HCEC 1CT (cell line): ENCODE measurements around the gene DUSP18.
"Not testable (repeated sequence)": the region's sequence is repeated elsewhere in the genome, so short reads cannot be mapped to it uniquely, and the experiment has no call there.

ENCODE experiments used
- DNase-seq: peaks from one replicate; pipeline ENCODE4 v3.0.0-alpha.2; 2017

DUSP18 gene

DNA sequence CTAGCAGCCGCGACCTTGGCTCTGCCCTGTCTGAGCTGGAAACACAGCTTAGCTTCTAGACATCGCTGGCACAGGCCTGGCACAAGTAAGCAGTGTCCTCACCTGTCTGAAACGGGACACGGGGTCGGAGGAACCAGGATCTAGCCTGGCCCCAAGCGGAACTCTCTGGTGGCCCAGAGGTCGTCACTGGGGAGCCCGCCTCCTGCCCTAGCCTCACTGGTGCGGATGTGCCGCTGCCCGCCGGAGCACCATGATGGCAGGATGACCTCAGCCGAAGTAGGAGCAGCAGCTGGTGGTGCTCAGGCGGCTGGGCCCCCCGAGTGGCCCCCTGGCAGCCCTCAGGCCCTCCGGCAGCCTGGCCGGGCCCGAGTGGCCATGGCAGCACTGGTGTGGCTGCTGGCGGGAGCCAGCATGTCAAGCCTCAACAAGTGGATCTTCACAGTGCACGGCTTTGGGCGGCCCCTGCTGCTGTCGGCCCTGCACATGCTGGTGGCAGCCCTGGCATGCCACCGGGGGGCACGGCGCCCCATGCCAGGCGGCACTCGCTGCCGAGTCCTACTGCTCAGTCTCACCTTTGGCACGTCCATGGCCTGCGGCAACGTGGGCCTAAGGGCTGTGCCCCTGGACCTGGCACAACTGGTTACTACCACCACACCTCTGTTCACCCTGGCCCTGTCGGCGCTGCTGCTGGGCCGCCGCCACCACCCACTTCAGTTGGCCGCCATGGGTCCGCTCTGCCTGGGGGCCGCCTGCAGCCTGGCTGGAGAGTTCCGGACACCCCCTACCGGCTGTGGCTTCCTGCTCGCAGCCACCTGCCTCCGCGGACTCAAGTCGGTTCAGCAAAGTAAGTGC is 31.2 kb downstream of the DUSP18 start:
- DNase-seq = no peak

DNA sequence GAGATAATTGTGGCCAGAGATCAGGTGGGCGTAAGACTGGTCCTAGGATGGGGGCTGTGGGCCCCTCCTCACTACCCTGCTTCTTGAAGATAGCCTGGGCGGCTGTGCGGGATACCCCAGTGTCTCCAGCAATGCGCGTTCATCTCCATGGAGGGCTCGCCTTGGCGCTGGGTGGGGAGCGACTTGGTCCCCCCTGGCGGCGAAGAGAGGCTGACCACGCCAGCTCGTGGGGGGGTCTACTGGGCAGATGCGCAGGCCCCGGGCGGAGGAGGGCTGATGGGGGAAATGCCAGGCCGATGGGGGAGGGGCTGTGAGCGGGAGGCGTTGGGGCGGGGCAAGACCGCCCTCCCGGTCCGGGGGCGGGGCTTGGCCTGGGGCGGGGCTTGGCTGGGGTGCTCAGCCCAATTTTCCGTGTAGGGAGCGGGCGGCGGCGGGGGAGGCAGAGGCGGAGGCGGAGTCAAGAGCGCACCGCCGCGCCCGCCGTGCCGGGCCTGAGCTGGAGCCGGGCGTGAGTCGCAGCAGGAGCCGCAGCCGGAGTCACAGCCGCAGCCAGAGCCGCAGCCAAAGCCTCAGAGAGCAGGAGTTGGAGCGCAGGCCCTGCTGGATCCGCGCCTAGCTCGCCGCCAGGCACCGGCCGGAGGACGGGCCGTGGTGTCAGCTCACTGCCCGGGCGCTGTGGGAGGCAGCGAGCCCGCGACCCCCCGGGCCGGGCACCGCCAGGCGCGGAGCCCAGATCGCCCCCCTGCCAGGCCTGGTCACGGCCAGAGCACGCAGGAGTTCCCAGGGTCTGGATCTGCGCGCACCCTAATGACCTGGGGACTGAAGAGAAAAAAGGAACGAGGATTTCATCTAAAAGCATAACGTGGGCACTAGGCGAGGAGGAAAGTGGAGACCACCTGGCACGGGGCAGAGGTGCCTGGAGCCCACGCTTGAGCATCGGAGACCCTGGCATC is 32.1 kb downstream of the DUSP18 start, which contains the start of gene SLC35E4:
Gene SLC35E4, plus strand, starts transcription at position 509 of the 953 bp plus-strand sequence. CDS start 670 bp downstream, outside the sequence.
- peak; percentile 89 for DNase-seq

DNA sequence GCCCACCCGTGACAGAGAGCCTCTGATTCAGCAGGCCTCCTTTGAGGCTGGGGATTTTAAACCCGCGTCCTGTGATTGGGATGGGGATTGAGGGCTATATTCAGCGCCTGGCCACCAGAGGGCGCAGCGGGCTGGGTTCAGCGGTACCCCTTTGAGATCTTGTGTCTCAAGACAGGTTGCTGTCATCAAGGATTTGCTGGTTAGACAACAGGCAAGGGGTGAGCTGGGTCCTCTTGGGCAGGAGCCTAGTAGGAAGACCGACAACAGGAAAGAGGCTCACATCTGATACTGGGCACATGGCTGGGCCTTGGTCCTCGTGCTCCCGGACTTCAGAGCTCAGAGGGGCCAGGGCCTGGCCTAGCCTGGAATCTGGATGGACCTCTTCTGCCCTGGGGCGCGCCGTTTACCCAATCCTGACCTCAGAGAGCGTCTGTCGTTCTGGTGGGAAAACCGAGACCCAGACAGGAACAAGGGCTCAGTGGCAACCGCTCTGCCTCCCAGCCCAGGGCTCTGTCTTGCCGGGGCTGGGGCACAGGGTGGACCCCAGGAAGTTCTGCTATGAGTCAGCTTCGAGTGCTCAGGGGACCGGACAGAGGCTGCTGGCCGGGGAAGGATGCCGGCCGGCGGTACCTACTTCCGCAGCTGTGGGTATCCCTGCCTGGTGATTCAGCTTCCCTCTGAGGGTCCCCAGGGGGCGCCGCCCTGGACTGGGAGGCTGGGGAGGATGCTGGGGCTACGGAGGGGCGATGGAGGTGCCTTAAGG is 33.0 kb downstream of the DUSP18 start:
- DNase-seq = peak; percentile 86

DNA sequence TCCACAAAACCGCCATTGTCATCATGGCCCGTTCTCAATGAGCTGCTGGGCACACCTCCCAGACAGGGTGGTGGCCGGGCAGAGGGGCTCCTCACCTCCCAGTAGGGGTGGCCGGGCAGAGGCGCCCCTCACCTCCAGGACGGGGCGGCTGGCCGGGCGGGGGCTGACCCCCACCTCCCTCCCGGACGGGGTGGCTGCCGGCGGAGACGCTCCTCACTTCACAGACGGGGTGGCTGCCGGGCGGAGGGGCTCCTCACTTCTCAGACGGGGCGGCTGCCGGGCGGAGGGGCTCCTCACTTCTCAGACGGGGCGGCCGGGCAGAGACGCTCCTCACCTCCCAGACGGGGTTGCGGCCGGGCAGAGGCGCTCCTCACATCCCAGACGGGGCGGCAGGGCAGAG is 36.2 kb downstream of the DUSP18 start:
- not testable (repeated sequence) for DNase-seq

DNA sequence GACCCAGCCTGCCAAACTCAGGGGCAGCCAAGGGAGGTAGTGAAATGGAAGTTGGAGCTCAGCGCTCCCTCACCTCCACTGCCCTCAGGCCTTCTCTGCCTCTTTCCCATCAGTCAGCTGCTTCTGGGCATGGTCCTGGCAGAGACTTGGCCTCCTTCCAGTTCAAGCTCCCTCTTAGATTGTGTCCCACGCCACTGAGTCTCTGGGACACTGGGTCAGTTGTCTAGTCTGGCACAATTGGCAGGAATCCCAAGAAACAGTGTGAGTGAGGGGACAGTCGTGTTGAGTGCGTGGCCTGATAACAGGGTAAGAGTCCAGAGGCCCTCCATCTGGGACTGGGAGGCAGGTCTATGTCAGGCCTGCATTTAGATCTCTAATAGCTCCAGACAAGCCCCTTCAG is 39.2 kb downstream of the DUSP18 start:
- no peak for DNase-seq

DNA sequence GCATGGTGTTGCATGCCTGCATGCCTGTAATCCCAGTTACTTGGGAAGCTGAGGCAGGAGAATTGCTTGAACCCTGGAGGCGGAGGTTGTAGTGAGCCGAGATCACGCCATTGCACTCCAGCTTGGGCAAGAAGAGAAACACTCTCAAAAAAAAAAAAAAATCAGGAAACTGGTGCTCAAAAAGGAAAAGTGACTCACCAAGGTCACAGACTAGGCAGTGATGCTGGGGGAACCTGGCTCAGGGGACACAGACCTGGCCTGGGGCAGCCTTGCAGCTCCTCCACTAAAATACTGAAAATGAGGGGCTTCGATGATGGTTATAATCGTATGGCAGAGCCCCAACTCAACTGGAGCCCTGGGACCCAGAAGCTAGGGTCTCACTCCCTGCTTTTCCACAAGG is 40.2 kb downstream of the DUSP18 start:
- no peak for DNase-seq

DNA sequence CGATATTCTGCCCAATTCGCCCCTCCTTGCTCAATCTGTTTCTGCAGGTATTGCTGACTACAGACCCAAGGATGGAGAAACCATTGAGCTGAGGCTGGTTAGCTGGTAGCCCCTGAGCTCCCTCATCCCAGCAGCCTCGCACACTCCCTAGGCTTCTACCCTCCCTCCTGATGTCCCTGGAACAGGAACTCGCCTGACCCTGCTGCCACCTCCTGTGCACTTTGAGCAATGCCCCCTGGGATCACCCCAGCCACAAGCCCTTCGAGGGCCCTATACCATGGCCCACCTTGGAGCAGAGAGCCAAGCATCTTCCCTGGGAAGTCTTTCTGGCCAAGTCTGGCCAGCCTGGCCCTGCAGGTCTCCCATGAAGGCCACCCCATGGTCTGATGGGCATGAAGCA is 41.3 kb downstream of the DUSP18 start:
- no peak for DNase-seq

DNA sequence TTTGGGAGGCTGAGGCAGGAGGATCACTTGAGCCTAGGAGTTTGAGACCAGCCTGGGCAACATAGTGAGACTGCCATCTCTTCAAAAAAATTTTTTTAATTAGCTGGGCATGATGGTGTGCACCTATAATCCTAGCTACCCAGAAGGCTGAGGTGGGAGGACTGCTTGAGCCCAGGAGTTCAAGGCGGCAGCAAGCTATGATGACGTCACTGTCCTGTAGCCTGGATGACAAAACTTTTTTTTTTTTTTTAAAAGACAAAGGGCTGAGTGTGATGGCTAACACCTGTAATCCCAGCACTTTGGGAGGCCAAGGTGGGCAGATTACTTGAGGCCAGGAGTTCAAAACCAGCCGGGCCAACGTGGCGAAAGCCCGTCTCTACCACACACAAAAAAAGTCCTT is 47.8 kb downstream of the DUSP18 start:
- not testable (repeated sequence) for DNase-seq

DNA sequence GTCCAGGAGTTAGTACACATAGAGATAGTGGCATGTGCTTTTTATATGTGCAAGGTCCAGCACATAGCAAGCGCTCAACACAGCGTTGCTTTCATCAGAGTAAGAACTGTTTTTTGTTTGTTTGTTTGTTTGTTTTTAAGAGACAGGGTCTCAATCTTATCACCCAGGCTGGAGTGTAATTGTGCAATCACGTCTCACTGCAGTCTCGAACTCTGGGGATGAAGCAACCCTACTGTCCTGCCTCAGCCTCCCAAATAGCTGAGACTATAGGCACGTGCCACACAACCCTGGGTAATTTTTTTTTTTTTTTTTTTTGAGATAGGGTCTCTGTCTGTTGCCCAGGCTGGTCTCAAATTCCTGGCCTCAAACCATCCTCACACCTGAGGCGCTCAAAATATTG is 49.9 kb downstream of the DUSP18 start:
- no peak for DNase-seq

DNA sequence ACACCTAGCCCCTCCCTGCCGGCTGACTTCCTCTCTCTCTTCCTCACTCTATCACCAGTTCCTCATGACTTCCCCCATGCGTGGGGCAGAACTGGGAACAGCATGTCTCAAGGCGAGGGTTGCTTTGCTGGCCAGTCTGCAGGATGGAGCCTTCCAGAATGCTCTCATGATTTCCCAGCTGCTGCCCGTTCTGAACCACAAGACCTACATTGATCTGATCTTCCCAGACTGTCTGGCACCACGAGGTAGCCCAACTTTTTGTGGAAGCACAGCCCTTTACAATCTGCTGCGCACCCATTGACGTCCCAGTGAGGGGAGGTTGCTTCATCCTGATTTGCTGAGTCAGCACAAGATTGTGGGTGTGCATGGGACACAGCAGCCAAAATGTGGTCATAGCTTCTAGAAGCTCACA is 52.1 kb downstream of the DUSP18 start:
- no peak for DNase-seq

DNA sequence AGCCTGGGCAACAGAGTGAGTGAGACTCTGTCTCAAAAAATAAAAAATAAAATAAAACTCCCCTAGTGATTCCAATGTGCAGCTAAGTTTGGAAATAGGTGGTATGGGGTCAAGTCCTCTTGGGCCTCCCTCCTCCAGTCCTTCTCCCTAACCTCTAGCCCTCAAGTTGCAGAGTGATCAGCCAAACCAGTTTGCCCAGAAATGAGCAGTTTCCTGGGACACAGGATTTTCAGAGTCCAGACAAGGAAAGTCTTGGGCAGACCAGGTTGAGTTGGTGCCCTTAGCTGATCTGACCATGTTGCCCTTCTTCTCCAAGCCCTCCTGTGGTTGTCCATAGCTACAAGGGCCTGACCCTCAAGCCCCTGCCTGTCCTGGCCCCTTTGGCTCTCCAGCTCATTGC is 52.8 kb downstream of the DUSP18 start:
- DNase-seq = no peak

DNA sequence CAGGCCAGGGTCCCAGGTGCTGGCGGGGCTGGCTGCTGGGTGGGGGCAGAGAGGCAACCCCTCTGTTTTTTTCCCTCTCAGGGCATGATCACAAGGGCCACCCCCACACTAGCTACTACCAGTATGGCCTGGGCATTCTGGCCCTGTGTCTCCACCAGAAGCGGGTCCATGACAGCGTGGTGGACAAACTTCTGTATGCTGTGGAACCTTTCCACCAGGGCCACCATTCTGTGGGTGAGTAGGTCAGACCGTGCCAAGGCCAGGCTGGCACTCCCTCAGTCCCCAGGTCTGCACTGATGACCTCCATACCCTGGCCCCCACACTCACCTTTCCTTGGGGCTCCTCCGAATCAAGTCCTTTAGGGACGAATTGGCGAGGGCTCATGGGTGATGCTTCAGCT is 53.4 kb downstream of the DUSP18 start:
- DNase-seq = no peak

DNA sequence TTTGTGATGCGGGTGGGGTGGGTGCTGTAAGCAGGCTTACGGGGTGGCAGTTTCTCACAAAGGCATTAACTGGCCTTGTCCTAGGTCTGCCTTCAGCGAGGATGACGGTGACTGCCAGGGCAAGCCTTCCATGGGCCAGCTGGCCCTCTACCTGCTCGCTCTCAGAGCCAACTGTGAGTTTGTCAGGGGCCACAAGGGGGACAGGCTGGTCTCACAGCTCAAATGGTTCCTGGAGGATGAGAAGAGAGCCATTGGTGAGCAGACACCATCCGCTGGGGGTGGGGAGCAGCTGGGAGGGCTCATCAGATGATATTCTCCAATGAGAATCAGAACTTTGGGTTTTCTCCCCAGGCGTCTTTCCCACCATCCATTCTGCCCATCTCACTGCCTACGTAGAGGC is 54.9 kb downstream of the DUSP18 start:
- no peak for DNase-seq
